CD1c-positive myeloid dendritic cell (primary cell): Measurements from ENCODE around the gene TSC22D1.
"Not testable (repeated sequence)": the region's sequence is repeated elsewhere in the genome, so short reads cannot be mapped to it uniquely, and the experiment has no call there.

Source experiments
- DNase-seq: peaks from one replicate; pipeline ENCODE4 v3.0.0-alpha.2; 2016; ENCODE audit errors: extremely low spot score

The TSC22D1 gene

GRCh38 chr13:44506251-44506650 is 69.9 kb downstream of the TSC22D1 start:
- no peak for DNase-seq

- DNase-seq, result no peak
Observed at GRCh38 chr13:44504116-44504515, 72.0 kb downstream of the TSC22D1 start.

GRCh38 chr13:44498969-44499368 is 77.2 kb downstream of the TSC22D1 start:
- no peak for DNase-seq

GRCh38 chr13:44498502-44498901 is 77.6 kb downstream of the TSC22D1 start:
- DNase-seq, result no peak

GRCh38 chr13:44497801-44498200 is 78.3 kb downstream of the TSC22D1 start:
- DNase-seq, result no peak

- no peak for DNase-seq
Observed at GRCh38 chr13:44493213-44493812, 82.8 kb downstream of the TSC22D1 start.

GRCh38 chr13:44489751-44490150 is 86.4 kb downstream of the TSC22D1 start:
- DNase-seq, result no peak

- no peak for DNase-seq
Observed at GRCh38 chr13:44487989-44488388, 88.1 kb downstream of the TSC22D1 start.

- DNase-seq, result no peak
Observed at GRCh38 chr13:44484562-44485138, 91.5 kb downstream of the TSC22D1 start.

GRCh38 chr13:44474122-44474910 is 101.8 kb downstream of the TSC22D1 start:
- DNase-seq, result no peak

GRCh38 chr13:44471686-44472085 is 104.4 kb downstream of the TSC22D1 start:
- DNase-seq, result no peak

GRCh38 chr13:44470638-44471562 is 105.2 kb downstream of the TSC22D1 start:
- peak; percentile 45 for DNase-seq

GRCh38 chr13:44468874-44469273 is 107.3 kb downstream of the TSC22D1 start:
- no peak for DNase-seq

GRCh38 chr13:44465318-44465717 is 110.8 kb downstream of the TSC22D1 start:
- DNase-seq, result no peak

- no peak for DNase-seq
Observed at GRCh38 chr13:44464471-44464870, 111.7 kb downstream of the TSC22D1 start.

GRCh38 chr13:44463759-44464158 is 112.4 kb downstream of the TSC22D1 start:
- DNase-seq, result no peak

- DNase-seq, result no peak
Observed at GRCh38 chr13:44459674-44460073, 116.5 kb downstream of the TSC22D1 start.

- DNase-seq, result no peak
Observed at GRCh38 chr13:44458313-44458975, 117.7 kb downstream of the TSC22D1 start.

- DNase-seq, result not testable (repeated sequence)
Observed at GRCh38 chr13:44456212-44456611, 119.9 kb downstream of the TSC22D1 start.

GRCh38 chr13:44455769-44456168 is 120.4 kb downstream of the TSC22D1 start:
- no peak for DNase-seq

GRCh38 chr13:44453881-44454280 is 122.2 kb downstream of the TSC22D1 start:
- DNase-seq, result no peak
